Parathyroid adenoma (tissue), 2 donors: ENCODE data around the gene ALDOC.
A peak's percentile ranks its signal among the peaks of the same experiment; 100 is the strongest.

Experiments
- H2AFZ ChIP-seq: fragments of 300-600 bp; sonication (generic); one replicate; pipeline ENCODE4 v1.7.0; 2017; ENCODE audit warnings: antibody characterized with exemption, mild to moderate bottlenecking
- H3K27ac ChIP-seq: fragments of 300-600 bp; sonication (generic); one replicate; pipeline ENCODE4 v1.7.0; 2017
- H3K27me3 ChIP-seq: fragments of 300-600 bp; sonication (generic); one replicate; pipeline ENCODE4 v1.7.0; 2017; ENCODE audit warnings: low read length; ENCODE audit not compliant: control insufficient read depth, insufficient read depth
- H3K36me3 ChIP-seq: fragments of 300-600 bp; sonication (generic); one replicate; pipeline ENCODE4 v1.7.0; 2017; ENCODE audit warnings: low read length; ENCODE audit not compliant: control insufficient read depth, insufficient read depth
- H3K4me1 ChIP-seq: fragments of 300-600 bp; sonication (generic); one replicate; pipeline ENCODE4 v1.7.0; 2017; ENCODE audit warnings: control low read depth
- H3K4me2 ChIP-seq: fragments of 300-600 bp; sonication (generic); one replicate; pipeline ENCODE4 v1.7.0; 2017; ENCODE audit warnings: low read length
- H3K4me3 ChIP-seq: fragments of 300-600 bp; sonication (generic); one replicate; pipeline ENCODE4 v1.7.0; 2017; ENCODE audit warnings: low read depth, low read length
- H3K79me2 ChIP-seq: fragments of 300-600 bp; sonication (generic); one replicate; pipeline ENCODE4 v1.7.0; 2017; ENCODE audit warnings: control low read depth
- H3K9ac ChIP-seq: fragments of 300-600 bp; sonication (generic); one replicate; pipeline ENCODE4 v1.7.0; 2017; ENCODE audit warnings: mild to moderate bottlenecking
- H3K9me3 ChIP-seq: fragments of 300-600 bp; sonication (generic); one replicate; pipeline ENCODE4 v1.7.0; 2017; ENCODE audit warnings: low read length; ENCODE audit not compliant: control insufficient read depth
- CTCF ChIP-seq: fragments of 300-600 bp; sonication (generic); IDR thresholded peaks from one replicate; pipeline ENCODE4 v1.7.0; 2017; ENCODE audit warnings: antibody characterized with exemption, mild to moderate bottlenecking
- donor health status: primary hyperparathyroidism.

The ALDOC gene

DNA sequence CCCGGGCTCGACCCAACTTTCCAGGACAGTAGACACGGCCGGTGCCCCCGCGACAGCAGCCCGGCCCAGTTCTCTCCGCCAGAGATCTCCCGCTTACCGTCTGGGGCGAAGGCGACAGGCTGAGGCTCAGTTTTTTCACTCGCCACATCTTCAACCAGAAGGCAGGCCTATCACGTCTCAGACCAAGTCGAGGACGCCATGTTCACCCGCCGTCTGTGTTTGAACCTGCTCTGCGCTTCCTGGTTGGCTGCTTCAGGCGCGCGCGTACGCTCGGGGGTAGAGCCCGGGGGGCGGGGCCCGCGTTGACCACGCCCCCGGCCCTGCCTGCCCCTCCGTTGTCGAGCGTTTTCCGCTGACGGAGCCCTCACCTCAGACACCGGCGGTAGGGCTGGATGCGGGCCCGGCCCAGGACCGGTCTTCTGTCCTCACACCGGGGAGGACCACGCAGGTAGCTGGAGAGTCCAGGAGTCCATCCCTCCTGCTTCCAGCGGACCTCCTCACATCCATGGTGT, 22.2 kb upstream of the ALDOC start, which contains the start of gene SPAG5:
Gene SPAG5, minus strand, starts transcription at position 227 of the 512 bp plus-strand sequence. Its CDS starts 79 bp downstream, at position 148.
- Histone ChIP-seq H3K4me2 (peak within 1 kb of the TSS; percentile 77), H3K9ac (no peak within 1 kb of the TSS), H3K9me3 (no peaks in the 10 kb centered on the region), H3K4me3 (peak within 1 kb of the TSS; percentile 60), H3K27me3 (no peaks in the 10 kb centered on the region), H3K79me2 (no peaks in the 10 kb centered on the region), H3K27ac (peak within 1 kb of the TSS; percentile 71), H3K36me3 (no peaks in the 10 kb centered on the region), H2AFZ (peak within 1 kb of the TSS; percentile 96), H3K4me1 (peaks cover 5% of the 10 kb centered on the region)
- no peak for TF ChIP-seq CTCF

- H2AFZ ChIP-seq: peak overlapping the region; percentile 96
- no peaks in the 10 kb centered on the region for H3K9me3 ChIP-seq
- peak overlapping the region; percentile 60 for H3K4me3 ChIP-seq
- H3K36me3 ChIP-seq: no peaks in the 10 kb centered on the region
- no peaks in the 10 kb centered on the region for H3K79me2 ChIP-seq
- no peak overlapping the region for H3K27ac ChIP-seq
- H3K27me3 ChIP-seq: no peaks in the 10 kb centered on the region
- peaks cover 5% of the 10 kb centered on the region for H3K4me1 ChIP-seq
- TF ChIP-seq CTCF: no peak
- peak overlapping the region; percentile 77 for H3K4me2 ChIP-seq
- H3K9ac ChIP-seq: no peak overlapping the region
Observed at GRCh38 chr17:28598389-28598788, 21.7 kb upstream of the ALDOC start.

- Histone ChIP-seq H3K4me3 (no peak overlapping the region), H3K4me2 (no peak overlapping the region), H3K79me2 (no peaks in the 10 kb centered on the region), H3K27me3 (no peaks in the 10 kb centered on the region), H3K9me3 (no peaks in the 10 kb centered on the region), H3K9ac (no peak overlapping the region), H3K4me1 (peaks cover 5% of the 10 kb centered on the region), H3K36me3 (no peaks in the 10 kb centered on the region), H2AFZ (peak overlapping the region; percentile 96), H3K27ac (no peak overlapping the region)
- TF ChIP-seq CTCF: no peak
Observed at GRCh38 chr17:28597606-28598383, 21.1 kb upstream of the ALDOC start.

DNA sequence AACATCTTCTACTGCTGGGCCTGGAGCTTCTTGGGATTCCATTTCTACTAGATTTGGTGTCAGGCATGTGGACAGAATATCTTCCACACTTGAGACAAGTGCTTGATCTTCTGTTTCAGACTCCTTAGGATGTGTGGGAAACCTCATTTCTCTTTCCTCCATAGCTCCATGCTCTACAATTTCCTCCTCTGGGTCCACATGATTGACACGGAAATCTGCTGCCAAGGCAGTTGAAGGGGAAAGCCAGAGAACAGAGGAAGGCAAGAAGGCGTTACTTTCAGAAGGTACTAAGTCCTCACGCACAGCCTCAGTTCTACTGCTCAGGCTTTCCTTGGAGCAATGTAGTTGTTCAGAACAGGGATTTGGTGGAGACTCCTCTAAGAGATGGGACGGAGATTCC, 15.6 kb upstream of the ALDOC start:
- H3K9me3 ChIP-seq: no peaks in the 10 kb centered on the region
- H3K9ac ChIP-seq: no peak overlapping the region
- H3K79me2 ChIP-seq: no peaks in the 10 kb centered on the region
- H3K4me2 ChIP-seq: no peak overlapping the region
- H3K36me3 ChIP-seq: no peaks in the 10 kb centered on the region
- H3K4me3 ChIP-seq: no peak overlapping the region
- no peaks in the 10 kb centered on the region for H3K4me1 ChIP-seq
- no peak for TF ChIP-seq CTCF
- no peak overlapping the region for H3K27ac ChIP-seq
- no peak overlapping the region for H2AFZ ChIP-seq
- no peaks in the 10 kb centered on the region for H3K27me3 ChIP-seq
